HEK293 (cell line): ENCODE measurements around the gene MVB12B.

Experiments
- CTCF ChIA-PET: fragments of 350-600 bp; formaldehyde crosslinking; extraction: SDS; loops from one replicate; lab custom pipeline; 2021; ENCODE audit warnings: antibody characterized with exemption; lab: Yijun Ruan, JAX
- POLR2A ChIA-PET: fragments of 300-600 bp; formaldehyde crosslinking; extraction: SDS; loops from one replicate; lab custom pipeline; 2020; ENCODE audit warnings: antibody characterized with exemption, inconsistent platforms; lab: Yijun Ruan, JAX
- H3K27ac ChIP-seq: fragments of 200-500 bp; sonication (Bioruptor generic); 2 replicates; pipeline ENCODE4 v1.5.1; 2014; ENCODE audit warnings: low read depth, low read length, control low read depth, inconsistent platforms; ENCODE audit errors: extremely low read depth
- H3K36me3 ChIP-seq, 2 experiments: fragments of 200-500 bp in 1 of 2; sonication (Bioruptor generic) in 1 of 2; 1 replicate in 1 of 2; 2 replicates in 1 of 2; pipeline ENCODE4 v1.5.1; 2014 to 2017; ENCODE audit warnings: inconsistent platforms in 2 of 2, low read length in 2 of 2; ENCODE audit not compliant: control insufficient read depth in 2 of 2, insufficient read depth in 1 of 2
- H3K4me1 ChIP-seq: fragments of 200-500 bp; sonication (Bioruptor generic); 2 replicates; pipeline ENCODE4 v1.5.1; 2014; ENCODE audit warnings: mild to moderate bottlenecking, low read length, inconsistent platforms; ENCODE audit not compliant: control insufficient read depth, insufficient read depth
- H3K4me3 ChIP-seq: 2 replicates; pipeline ENCODE4 v1.5.1; 2011; ENCODE audit warnings: low read depth, mild to moderate bottlenecking, control low read depth, low read length, moderate library complexity
- H3K9me3 ChIP-seq: fragments of 200-500 bp; sonication (Bioruptor generic); 2 replicates; pipeline ENCODE4 v1.5.1; 2014; ENCODE audit warnings: low read depth, low read length, inconsistent platforms; ENCODE audit not compliant: control insufficient read depth, insufficient read depth
- ATF2 ChIP-seq: fragments of 450-650 bp; formaldehyde crosslinking; IDR thresholded peaks from 2 replicates; pipeline ENCODE4 v1.5.1; 2016; ENCODE audit warnings: missing biosample characterization, missing genetic modification characterization, low read depth
- GLIS2 ChIP-seq: fragments of 450-650 bp; formaldehyde crosslinking; IDR thresholded peaks from 2 replicates; pipeline ENCODE4 v1.5.1; 2016; ENCODE audit warnings: missing biosample characterization, missing genetic modification characterization
- KLF1 ChIP-seq: fragments of 450-650 bp; formaldehyde crosslinking; IDR thresholded peaks from 2 replicates; pipeline ENCODE4 v1.5.1; 2016; ENCODE audit warnings: missing biosample characterization, missing genetic modification characterization
- MEIS1 ChIP-seq: sonication (generic); formaldehyde crosslinking; IDR thresholded peaks from 2 replicates; pipeline ENCODE4 v1.8.1; 2022; ENCODE audit warnings: missing genetic modification reagents, mild to moderate bottlenecking, borderline replicate concordance
- MYNN ChIP-seq: fragments of 450-650 bp; formaldehyde crosslinking; IDR thresholded peaks from 2 replicates; pipeline ENCODE4 v1.5.1; 2016; ENCODE audit warnings: missing biosample characterization, missing genetic modification characterization, borderline replicate concordance
- SP2 ChIP-seq: fragments of 450-650 bp; formaldehyde crosslinking; IDR thresholded peaks from 2 replicates; pipeline ENCODE4 v1.5.1; 2016; ENCODE audit warnings: missing biosample characterization, missing genetic modification characterization
- ZBTB21 ChIP-seq: fragments of 450-650 bp; formaldehyde crosslinking; IDR thresholded peaks from 2 replicates; pipeline ENCODE4 v1.5.1; 2017; ENCODE audit warnings: missing biosample characterization, missing genetic modification characterization
- ZFP69B ChIP-seq: fragments of 450-650 bp; formaldehyde crosslinking; IDR thresholded peaks from 2 replicates; pipeline ENCODE4 v1.5.1; 2016; ENCODE audit warnings: missing biosample characterization, missing genetic modification characterization
- ZNF202 ChIP-seq: fragments of 450-650 bp; formaldehyde crosslinking; IDR thresholded peaks from 2 replicates; pipeline ENCODE4 v1.5.1; 2016; ENCODE audit warnings: missing biosample characterization, missing genetic modification characterization, borderline replicate concordance
- ZNF24 ChIP-seq: fragments of 450-650 bp; formaldehyde crosslinking; IDR thresholded peaks from 2 replicates; pipeline ENCODE4 v1.5.1; 2016; ENCODE audit warnings: missing biosample characterization, missing genetic modification characterization
- ZNF280C ChIP-seq: fragments of 450-650 bp; formaldehyde crosslinking; IDR thresholded peaks from 2 replicates; pipeline ENCODE4 v1.5.1; 2016; ENCODE audit warnings: missing biosample characterization, missing genetic modification characterization
- ZNF423 ChIP-seq: fragments of 450-650 bp; formaldehyde crosslinking; IDR thresholded peaks from 2 replicates; pipeline ENCODE4 v1.5.1; 2016; ENCODE audit warnings: missing biosample characterization, missing genetic modification characterization
- ZNF449 ChIP-seq: fragments of 450-650 bp; formaldehyde crosslinking; IDR thresholded peaks from 2 replicates; pipeline ENCODE4 v1.5.1; 2017; ENCODE audit warnings: missing biosample characterization, mild to moderate bottlenecking, missing genetic modification characterization, moderate library complexity
- ZNF677 ChIP-seq: fragments of 450-650 bp; IDR thresholded peaks from 2 replicates; pipeline ENCODE4 v1.5.0; 2018; ENCODE audit warnings: missing biosample characterization, mild to moderate bottlenecking, missing genetic modification characterization, moderate library complexity
- ZNF747 ChIP-seq: fragments of 450-650 bp; formaldehyde crosslinking; IDR thresholded peaks from 2 replicates; pipeline ENCODE4 v1.5.1; 2016; ENCODE audit warnings: missing biosample characterization, missing genetic modification characterization
- ZNF776 ChIP-seq: fragments of 450-650 bp; formaldehyde crosslinking; IDR thresholded peaks from 2 replicates; pipeline ENCODE4 v1.5.0; 2017; ENCODE audit warnings: missing biosample characterization, missing genetic modification characterization, borderline replicate concordance
- ZSCAN5A ChIP-seq: fragments of 450-650 bp; formaldehyde crosslinking; IDR thresholded peaks from 2 replicates; pipeline ENCODE4 v1.5.1; 2016; ENCODE audit warnings: missing biosample characterization, missing genetic modification characterization

The MVB12B gene

GRCh38 chr9:126494264-126494663 is 167.6 kb downstream of the MVB12B start (continued):
- TF ChIP-seq ZSCAN5A (tag by site-specific recombination), result no peak
- TF ChIP-seq ZNF776 (tag by site-specific recombination), result no peak
- no peak for TF ChIP-seq MYNN (tag by site-specific recombination)
- no peak for TF ChIP-seq GLIS2 (tag by site-specific recombination)
- TF ChIP-seq ZFP69B (tag by site-specific recombination), result no peak
- TF ChIP-seq ZNF747 (tag by site-specific recombination), result no peak
- TF ChIP-seq ZNF423, result no peak
- TF ChIP-seq SP2 (tag by site-specific recombination), result no peak
- no peak for TF ChIP-seq ZNF202
- no peak for TF ChIP-seq ZBTB21 (tag by site-specific recombination)
- TF ChIP-seq, all 188 proteins: peak for 0

GRCh38 chr9:126494746-126495145 is 168.1 kb downstream of the MVB12B start:
- CTCF ChIA-PET, result interaction anchor here (2.2 kb wide), 1 partner anchor 63 kb away, joined by 8 read pairs; no protein-coding TSS in a partner anchor

GRCh38 chr9:126495411-126496180 is 169.0 kb downstream of the MVB12B start:
- H3K9me3 ChIP-seq, result no peaks in the 10 kb centered on the region
- ChIA-PET CTCF (interaction anchor here (2.2 kb wide), 1 partner anchor 62 kb away, joined by 8 read pairs; no protein-coding TSS in a partner anchor), POLR2A (no interaction called here)
- no peak overlapping the region for H3K4me3 ChIP-seq
- TF ChIP-seq ZNF24 (tag by site-specific recombination) (no peak), ZNF449 (tag by site-specific recombination) (no peak), ZNF677 (tag by site-specific recombination) (no peak), MEIS1 (CRISPR knock-in tag) (no peak)
- no peak overlapping the region for H3K27ac ChIP-seq
- H3K36me3 ChIP-seq, result no peaks in the 10 kb centered on the region
- no peaks in the 10 kb centered on the region; the same call in 1 of the 2 replicates for H3K4me1 ChIP-seq

More at GRCh38 chr9:126494746-126495145, 168.1 kb downstream of the MVB12B start:
- Histone ChIP-seq H3K4me3 (no peak overlapping the region), H3K36me3 (no peaks in the 10 kb centered on the region), H3K27ac (no peak overlapping the region)
- POLR2A ChIA-PET, result no interaction called here
- TF ChIP-seq KLF1 (tag by site-specific recombination), result no peak
- TF ChIP-seq ZNF280C (tag by site-specific recombination), result no peak
- TF ChIP-seq ATF2 (tag by site-specific recombination), result no peak
- TF ChIP-seq, all 188 proteins: peak for 0
- no peaks in the 10 kb centered on the region for H3K9me3 ChIP-seq
- H3K4me1 ChIP-seq, result no peaks in the 10 kb centered on the region; the same call in 1 of the 2 replicates
